ENCODE data around the gene RIC3.

Gene RIC3

DNA sequence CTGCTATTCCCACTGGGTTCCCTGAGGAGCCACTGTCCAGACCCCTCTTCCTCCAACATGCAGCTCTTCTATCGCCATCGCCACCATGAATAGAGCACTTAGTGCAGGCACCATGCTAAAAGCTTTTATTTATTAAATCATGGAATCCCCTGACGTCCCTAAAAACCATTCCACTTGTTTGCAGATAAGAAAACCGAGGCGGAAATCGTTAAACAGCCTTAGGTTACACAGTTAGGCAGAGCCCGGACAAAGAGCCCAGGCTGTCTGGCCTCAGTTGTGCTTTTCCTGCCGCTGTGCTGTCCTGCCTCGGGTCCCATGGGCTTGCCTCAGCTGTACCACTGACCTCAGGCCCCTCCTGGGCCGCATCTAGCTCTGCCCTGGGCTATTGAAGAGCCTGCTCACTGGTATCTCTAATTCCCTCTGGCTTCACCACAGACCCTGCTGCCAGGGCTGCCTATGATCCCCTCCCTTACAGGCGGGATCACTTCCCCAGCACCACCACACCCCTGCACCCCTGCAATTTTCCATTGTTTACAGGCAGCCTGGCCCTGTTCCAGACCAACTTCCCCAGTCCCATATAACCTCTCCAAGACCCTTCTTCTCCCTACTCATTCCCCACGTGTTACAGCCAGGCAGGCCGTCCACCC, 100.8 kb downstream of the RIC3 start:
- TF ChIP-seq, protein P1, sequence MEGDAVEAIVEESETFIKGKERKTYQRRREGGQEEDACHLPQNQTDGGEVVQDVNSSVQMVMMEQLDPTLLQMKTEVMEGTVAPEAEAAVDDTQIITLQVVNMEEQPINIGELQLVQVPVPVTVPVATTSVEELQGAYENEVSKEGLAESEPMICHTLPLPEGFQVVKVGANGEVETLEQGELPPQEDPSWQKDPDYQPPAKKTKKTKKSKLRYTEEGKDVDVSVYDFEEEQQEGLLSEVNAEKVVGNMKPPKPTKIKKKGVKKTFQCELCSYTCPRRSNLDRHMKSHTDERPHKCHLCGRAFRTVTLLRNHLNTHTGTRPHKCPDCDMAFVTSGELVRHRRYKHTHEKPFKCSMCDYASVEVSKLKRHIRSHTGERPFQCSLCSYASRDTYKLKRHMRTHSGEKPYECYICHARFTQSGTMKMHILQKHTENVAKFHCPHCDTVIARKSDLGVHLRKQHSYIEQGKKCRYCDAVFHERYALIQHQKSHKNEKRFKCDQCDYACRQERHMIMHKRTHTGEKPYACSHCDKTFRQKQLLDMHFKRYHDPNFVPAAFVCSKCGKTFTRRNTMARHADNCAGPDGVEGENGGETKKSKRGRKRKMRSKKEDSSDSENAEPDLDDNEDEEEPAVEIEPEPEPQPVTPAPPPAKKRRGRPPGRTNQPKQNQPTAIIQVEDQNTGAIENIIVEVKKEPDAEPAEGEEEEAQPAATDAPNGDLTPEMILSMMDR (IDR thresholded peaks at IDR 0.05): no peak

DNA sequence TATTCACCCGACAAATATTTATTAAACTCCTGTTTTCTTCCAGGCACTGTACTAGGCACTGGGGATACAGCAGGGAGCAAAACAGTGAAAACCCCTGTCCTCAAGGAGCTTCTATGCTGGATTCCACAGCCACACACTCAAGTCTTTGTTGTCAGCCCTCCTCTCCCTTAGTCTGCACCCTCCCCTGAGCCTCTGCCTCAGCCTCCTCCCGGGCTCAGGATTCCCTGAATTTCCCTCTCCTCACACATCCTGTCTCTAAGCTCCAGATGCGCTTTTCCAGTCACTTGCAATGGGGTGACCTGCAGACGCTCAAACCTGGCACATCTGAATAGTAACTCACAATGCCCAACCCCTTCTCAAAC, 101.3 kb downstream of the RIC3 start:
- TF ChIP-seq, protein P1 (IDR thresholded peaks at IDR 0.05): no peak

DNA sequence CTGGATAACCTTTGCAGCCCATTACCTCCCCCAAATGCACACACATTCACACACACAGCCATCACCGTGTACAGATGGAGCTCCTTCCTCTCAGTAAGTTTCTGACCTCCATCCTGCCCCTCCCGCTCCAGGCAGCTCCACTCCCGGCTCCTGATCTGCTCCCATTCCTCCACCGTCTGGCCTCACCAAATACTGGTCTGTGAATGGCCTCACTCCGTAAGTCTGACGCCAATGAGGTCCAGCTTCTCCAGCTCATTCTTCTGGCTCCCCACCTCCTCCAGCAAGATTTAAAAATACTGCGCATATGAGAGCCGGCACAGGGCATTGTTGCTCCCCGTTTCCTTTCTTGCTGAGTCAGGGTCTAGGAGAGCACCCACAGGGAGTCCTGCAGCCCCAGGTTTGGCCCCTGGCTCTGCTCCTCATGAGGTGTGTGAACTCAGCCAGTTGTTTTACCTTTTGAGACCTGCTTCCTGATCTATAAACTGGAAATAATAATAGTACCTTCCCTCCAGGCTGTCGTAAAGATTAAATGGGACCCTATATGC, 101.8 kb downstream of the RIC3 start:
- TF ChIP-seq, protein P1 (IDR thresholded peaks at IDR 0.05): no peak

DNA sequence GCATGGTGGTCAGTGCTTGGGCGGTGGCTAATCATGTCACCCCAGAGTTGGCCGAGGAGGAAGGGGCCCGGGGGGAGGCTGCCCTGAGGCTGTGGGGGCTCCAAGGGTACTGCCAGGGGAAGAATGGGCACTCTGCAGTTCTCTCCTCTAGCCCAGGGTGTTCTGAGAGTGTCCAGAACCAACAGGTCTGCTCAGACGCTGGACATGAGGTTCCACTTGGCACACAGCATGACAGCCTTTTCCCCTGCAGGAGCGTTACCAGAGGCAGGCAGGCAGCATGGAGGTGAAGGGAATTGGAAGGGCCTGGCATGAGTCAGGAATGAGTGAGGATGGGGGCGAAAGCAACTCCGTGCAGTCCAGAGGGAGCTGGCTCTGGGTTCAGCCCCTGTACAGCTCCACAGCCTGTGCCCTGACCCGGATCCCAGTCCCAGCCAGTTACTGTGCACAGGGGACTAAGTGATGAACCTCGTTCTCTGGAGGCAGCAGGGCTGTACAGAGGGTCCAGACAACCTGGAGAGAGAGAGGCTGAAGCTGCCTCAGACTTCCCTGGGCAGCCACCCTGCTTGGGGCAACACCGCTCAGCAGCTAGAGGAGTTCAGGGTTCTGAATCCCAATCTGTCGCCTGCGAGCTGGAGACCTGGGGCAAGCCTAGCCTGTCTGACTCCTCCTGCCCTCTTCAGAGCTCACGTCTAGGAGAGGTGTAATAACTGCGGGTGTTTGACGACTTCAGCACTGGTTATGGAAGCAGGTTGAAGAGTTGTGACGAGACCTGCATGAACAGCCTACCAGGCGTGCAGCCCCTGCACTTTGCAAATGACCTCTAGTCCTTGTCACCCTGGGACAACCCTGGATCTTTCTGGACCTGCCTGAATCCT, 102.6 kb downstream of the RIC3 start:
- TF ChIP-seq, protein P1 (IDR thresholded peaks at IDR 0.05): no peak

DNA sequence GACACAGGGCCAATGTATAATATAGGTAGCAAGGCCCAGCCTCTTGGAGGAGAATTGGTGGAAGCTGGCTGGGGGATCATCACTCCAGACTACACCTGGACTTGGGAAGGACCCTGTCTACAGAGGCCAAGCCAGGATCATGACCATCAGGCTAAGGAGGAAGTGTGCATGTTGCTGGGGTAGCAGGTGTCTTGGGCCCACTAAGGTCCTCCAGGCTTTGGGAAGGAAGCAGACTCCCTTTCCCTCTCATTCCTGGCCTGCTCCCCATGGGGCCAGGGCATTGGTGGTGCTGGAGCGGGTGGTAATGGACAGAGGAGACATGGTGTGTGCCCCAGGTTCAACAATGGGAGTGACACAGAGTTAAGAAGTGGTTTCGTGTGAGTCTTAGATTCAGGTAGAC, 103.8 kb downstream of the RIC3 start:
- TF ChIP-seq, protein P1 (IDR thresholded peaks at IDR 0.05): no peak

DNA sequence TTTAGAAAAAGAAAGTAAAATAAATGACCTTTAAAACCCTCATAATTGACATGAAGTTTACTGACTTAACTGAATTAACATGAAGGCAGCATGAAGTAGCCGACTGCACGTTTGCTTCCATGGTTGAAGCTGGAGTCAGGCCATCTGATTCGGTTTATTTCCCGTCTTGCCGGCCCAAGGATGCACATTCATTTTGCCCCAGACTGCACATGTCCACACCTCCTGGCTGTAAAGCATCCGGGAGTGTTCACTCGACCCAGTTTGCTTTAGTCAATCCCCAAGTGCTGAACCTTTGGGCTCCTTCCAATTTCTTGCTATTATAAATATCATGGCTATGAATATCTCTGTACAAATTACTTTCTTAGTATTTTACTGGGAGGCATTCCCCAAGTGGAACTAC, 105.5 kb downstream of the RIC3 start:
- TF ChIP-seq, protein P1 (IDR thresholded peaks at IDR 0.05): no peak

DNA sequence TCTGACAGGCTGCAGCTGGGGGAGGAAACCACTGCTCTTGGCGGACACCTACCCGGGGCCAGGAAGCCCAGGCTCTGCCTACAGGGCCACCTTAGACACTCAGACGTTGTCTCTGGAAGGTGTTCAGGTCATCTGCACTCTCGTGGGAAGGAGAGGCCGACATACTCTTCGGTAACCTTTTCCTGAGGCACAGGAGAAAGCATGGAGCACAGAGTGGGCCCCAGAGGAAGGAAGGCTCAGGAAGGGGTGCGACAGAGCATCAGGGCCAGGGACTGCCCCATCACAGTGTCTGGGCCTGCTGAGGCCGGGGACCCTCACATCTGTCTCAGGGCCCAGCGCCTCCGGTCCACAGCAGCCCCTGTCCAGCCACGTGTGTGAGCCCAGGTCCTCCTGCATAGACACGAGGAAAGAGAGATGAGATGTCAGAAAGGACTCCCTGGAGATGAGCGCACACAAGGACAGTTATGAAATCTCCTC, 106.0 kb downstream of the RIC3 start:
- TF ChIP-seq, protein P1 (IDR thresholded peaks at IDR 0.05): no peak
